Panc1 (cell line): ENCODE measurements around the gene PCDHGA2. TPM values are rescaled to one million over a fixed set of nuclear protein-coding genes. Genes with fewer than 3 reads are reported as not detected.

Source experiments
- ATAC-seq: fragments of 200-7000 bp; cut with Tn5 transposase; 2 replicates; pipeline ENCODE4 v1.9.1; 2020; ENCODE audit warnings: mild to moderate bottlenecking, moderate library complexity
- BruUV-seq: library from RNA; stranded (reverse); fragments of 400-500 nt; replicated peaks from 2 replicates; lab custom pipeline; 2021; lab: Mats Ljungman, UMichigan
- CTCF ChIA-PET: fragments of 300-600 bp; sonication (Branson Sonifier 250); formaldehyde crosslinking; loops from one replicate; lab custom pipeline; 2022; ENCODE audit warnings: antibody characterized with exemption; lab: Charles Lee
- POLR2A ChIA-PET: fragments of 300-600 bp; sonication (Branson Sonifier 250); formaldehyde crosslinking; loops from one replicate; lab custom pipeline; 2022; ENCODE audit warnings: antibody characterized with exemption; lab: Charles Lee
- DNase-seq: peaks from one replicate; pipeline ENCODE4 v3.0.0-alpha.2; 2010; ENCODE audit warnings: low read depth, low spot score
- H3K27ac ChIP-seq: 2 replicates; pipeline ENCODE4 v1.5.1; 2011; ENCODE audit warnings: mild to moderate bottlenecking, low read length, inconsistent platforms
- H3K27me3 ChIP-seq: fragments of 200-500 bp; sonication (Bioruptor generic); 2 replicates; pipeline ENCODE4 v1.6.0; 2014; ENCODE audit warnings: low read length, inconsistent platforms; ENCODE audit not compliant: control insufficient read depth, insufficient read depth
- H3K36me3 ChIP-seq: fragments of 200-500 bp; sonication (Bioruptor generic); 2 replicates; pipeline ENCODE4 v1.5.1; 2014; ENCODE audit warnings: inconsistent platforms, mild to moderate bottlenecking, low read length, moderate library complexity; ENCODE audit not compliant: control insufficient read depth, insufficient read depth
- H3K4me1 ChIP-seq: 2 replicates; pipeline ENCODE4 v1.5.1; 2011; ENCODE audit warnings: inconsistent platforms, mild to moderate bottlenecking, low read length, moderate library complexity; ENCODE audit not compliant: control insufficient read depth, insufficient read depth
- H3K4me3 ChIP-seq, 2 experiments: 2 replicates each; pipeline ENCODE4 v1.5.1; 2011 to 2012; ENCODE audit warnings: low read depth in 2 of 2, low read length in 2 of 2, mild to moderate bottlenecking in 2 of 2, inconsistent platforms in 1 of 2, moderate library complexity in 1 of 2
- H3K9me3 ChIP-seq: fragments of 200-500 bp; sonication (Bioruptor generic); 2 replicates; pipeline ENCODE4 v1.5.1; 2014; ENCODE audit warnings: low read depth, mild to moderate bottlenecking, inconsistent platforms, low read length, moderate library complexity; ENCODE audit not compliant: control insufficient read depth, insufficient read depth
- POLR2AphosphoS5 ChIP-seq: IDR thresholded peaks from 2 replicates; pipeline ENCODE4 v1.6.1; 2012; ENCODE audit warnings: mild to moderate bottlenecking, low read depth, low read length, moderate library complexity
- SIN3A ChIP-seq: IDR thresholded peaks from 2 replicates; pipeline ENCODE4 v1.6.1; 2012; ENCODE audit warnings: low read depth, mild to moderate bottlenecking, low read length, moderate library complexity, borderline replicate concordance; ENCODE audit not compliant: insufficient read depth
- TCF7L2 ChIP-seq: IDR thresholded peaks from 2 replicates; pipeline ENCODE4 v1.6.1; 2011; ENCODE audit warnings: mild to moderate bottlenecking, low read depth, low read length, inconsistent platforms
- in situ Hi-C: cut with HindIII; loops from 2 replicates; pipeline ENCODE4 v1.10.0; 2016; ENCODE audit warnings: low sequenced_read_pairs, low pct_unique_long_range_greater_than_20kb
- intact Hi-C: fragments of 100-400 bp; cut with micrococcal nuclease; formaldehyde crosslinking; loops from one replicate; pipeline ENCODE4 v1.10.0; 2022; ENCODE audit not compliant: unreplicated experiment
- total RNA-seq: library from RNA; stranded (reverse); gene quantifications from one replicate; pipeline ENCODE4 v1.2.1, GENCODE V29; 2021; ENCODE audit not compliant: unreplicated experiment
- TF ChIP-seq, protein P1 (sequence below): fragments of 450-650 bp; IDR thresholded peaks from 2 replicates; pipeline ENCODE4 v1.5.1; 2017; ENCODE audit warnings: mild to moderate bottlenecking
- TF ChIP-seq, protein P2 (sequence below), 2 experiments: IDR thresholded peaks; 2 replicates each; pipeline ENCODE4 v1.6.1; 2011 to 2012; ENCODE audit warnings: low read depth in 2 of 2, control low read depth in 1 of 2, low read length in 1 of 2, mild to moderate bottlenecking in 1 of 2, moderate library complexity in 1 of 2; ENCODE audit not compliant: insufficient read depth in 1 of 2

The PCDHGA2 gene
- total RNA-seq, 1 experiment from 2014 or later, result 0.05 TPM

GRCh38 chr5:141328231-141328630 is 10.3 kb upstream of the PCDHGA2 start:
- intact Hi-C loops, result no loop called here
- no peak for DNase-seq
- H3K4me3 ChIP-seq, result no peak overlapping the region
- TF ChIP-seq, protein P1, sequence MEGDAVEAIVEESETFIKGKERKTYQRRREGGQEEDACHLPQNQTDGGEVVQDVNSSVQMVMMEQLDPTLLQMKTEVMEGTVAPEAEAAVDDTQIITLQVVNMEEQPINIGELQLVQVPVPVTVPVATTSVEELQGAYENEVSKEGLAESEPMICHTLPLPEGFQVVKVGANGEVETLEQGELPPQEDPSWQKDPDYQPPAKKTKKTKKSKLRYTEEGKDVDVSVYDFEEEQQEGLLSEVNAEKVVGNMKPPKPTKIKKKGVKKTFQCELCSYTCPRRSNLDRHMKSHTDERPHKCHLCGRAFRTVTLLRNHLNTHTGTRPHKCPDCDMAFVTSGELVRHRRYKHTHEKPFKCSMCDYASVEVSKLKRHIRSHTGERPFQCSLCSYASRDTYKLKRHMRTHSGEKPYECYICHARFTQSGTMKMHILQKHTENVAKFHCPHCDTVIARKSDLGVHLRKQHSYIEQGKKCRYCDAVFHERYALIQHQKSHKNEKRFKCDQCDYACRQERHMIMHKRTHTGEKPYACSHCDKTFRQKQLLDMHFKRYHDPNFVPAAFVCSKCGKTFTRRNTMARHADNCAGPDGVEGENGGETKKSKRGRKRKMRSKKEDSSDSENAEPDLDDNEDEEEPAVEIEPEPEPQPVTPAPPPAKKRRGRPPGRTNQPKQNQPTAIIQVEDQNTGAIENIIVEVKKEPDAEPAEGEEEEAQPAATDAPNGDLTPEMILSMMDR, result no peak
- TF ChIP-seq TCF7L2, result no peak
- no peak for TF ChIP-seq POLR2AphosphoS5
- TF ChIP-seq, protein P2, sequence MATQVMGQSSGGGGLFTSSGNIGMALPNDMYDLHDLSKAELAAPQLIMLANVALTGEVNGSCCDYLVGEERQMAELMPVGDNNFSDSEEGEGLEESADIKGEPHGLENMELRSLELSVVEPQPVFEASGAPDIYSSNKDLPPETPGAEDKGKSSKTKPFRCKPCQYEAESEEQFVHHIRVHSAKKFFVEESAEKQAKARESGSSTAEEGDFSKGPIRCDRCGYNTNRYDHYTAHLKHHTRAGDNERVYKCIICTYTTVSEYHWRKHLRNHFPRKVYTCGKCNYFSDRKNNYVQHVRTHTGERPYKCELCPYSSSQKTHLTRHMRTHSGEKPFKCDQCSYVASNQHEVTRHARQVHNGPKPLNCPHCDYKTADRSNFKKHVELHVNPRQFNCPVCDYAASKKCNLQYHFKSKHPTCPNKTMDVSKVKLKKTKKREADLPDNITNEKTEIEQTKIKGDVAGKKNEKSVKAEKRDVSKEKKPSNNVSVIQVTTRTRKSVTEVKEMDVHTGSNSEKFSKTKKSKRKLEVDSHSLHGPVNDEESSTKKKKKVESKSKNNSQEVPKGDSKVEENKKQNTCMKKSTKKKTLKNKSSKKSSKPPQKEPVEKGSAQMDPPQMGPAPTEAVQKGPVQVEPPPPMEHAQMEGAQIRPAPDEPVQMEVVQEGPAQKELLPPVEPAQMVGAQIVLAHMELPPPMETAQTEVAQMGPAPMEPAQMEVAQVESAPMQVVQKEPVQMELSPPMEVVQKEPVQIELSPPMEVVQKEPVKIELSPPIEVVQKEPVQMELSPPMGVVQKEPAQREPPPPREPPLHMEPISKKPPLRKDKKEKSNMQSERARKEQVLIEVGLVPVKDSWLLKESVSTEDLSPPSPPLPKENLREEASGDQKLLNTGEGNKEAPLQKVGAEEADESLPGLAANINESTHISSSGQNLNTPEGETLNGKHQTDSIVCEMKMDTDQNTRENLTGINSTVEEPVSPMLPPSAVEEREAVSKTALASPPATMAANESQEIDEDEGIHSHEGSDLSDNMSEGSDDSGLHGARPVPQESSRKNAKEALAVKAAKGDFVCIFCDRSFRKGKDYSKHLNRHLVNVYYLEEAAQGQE (IDR thresholded peaks at IDR 0.05; ENCODE audit: insufficient read depth in 1 of 2, low read depth in 2 of 2, low read length in 1 of 2), result no peak
- TF ChIP-seq SIN3A, result no peak
- H3K36me3 ChIP-seq, result no peaks in the 10 kb centered on the region
- BruUV-seq, result no TSS peak
- ATAC-seq, result no peak
- H3K27me3 ChIP-seq, result no peaks in the 10 kb centered on the region
- in situ Hi-C loops, result loop anchor here (25.0 kb wide), 1 partner anchor 141 kb away; the partner anchor contains the start of genes PCDHB10, PCDHB11, PCDHB16 and PCDHB8
- CTCF ChIA-PET, result no interaction called here
- peaks cover 4% of the 10 kb centered on the region; the same call in 1 of the 2 replicates for H3K9me3 ChIP-seq
- no peaks in the 10 kb centered on the region for H3K4me1 ChIP-seq
- POLR2A ChIA-PET, result no interaction called here
- no peak overlapping the region for H3K27ac ChIP-seq

DNA sequence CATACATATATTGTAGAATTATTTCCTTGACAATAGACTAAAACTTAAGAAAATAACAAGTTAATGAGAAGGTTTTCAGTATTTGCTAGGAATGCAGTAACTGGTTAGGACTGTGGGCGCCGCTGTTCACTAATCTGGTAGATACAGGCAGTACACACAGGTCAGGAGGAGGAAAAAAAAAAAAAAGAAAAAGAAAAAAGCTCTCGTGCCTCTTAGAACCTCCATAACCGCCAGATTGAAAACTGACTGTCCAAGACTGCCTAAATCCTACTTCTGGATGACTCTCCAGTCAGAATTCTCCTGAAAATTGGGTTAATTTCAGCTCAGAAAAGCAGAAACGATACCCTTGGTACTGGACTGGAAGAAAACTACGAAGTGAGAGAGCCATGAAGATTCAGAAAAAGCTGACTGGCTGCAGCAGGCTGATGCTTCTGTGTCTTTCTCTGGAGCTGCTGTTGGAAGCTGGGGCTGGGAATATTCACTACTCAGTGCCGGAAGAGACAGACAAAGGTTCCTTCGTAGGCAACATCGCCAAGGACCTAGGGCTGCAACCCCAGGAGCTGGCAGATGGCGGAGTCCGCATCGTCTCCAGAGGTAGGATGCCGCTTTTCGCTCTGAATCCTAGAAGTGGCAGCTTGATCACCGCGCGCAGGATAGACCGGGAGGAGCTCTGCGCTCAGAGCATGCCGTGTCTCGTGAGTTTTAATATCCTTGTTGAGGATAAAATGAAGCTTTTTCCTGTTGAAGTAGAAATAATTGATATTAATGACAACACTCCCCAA is 8.1 kb upstream of the PCDHGA2 start, which contains the start of gene PCDHGA1:
Gene PCDHGA1, plus strand, starts transcription at position 216 of the 782 bp plus-strand sequence.
- intact Hi-C loops, result no loop called here

More for the DNA sequence above, 8.1 kb upstream of the PCDHGA2 start, which contains the start of gene PCDHGA1:
- no TSS peak for BruUV-seq
- CTCF ChIA-PET, result interaction anchor here (0.6 to 2.0 kb wide), 10 partner anchors 9 to 406 kb away, joined by 3 to 13 read pairs (median 6); partner anchors contain the start of genes PCDHB14, PCDHGA10, PCDHGA2 and PCDHGB7
- no peak for TF ChIP-seq POLR2AphosphoS5
- TF ChIP-seq, protein P2 (IDR thresholded peaks at IDR 0.05; ENCODE audit: insufficient read depth in 1 of 2, low read depth in 2 of 2, low read length in 1 of 2), result no peak
- TF ChIP-seq TCF7L2, result no peak
- TF ChIP-seq, protein P1, result peak; percentile 77
- in situ Hi-C loops, result loop anchor here (25.0 kb wide), 1 partner anchor 143 kb away; the partner anchor contains the start of genes PCDHB10, PCDHB11, PCDHB16 and PCDHB8
- no peaks in the 10 kb centered on the region for H3K27me3 ChIP-seq
- no peaks in the 10 kb centered on the region for H3K36me3 ChIP-seq
- no peak for DNase-seq
- peak within 1 kb of the TSS; percentile 39 to 70 for H3K4me3 ChIP-seq
- POLR2A ChIA-PET, result interaction anchor here (0.7 to 1.2 kb wide), 2 partner anchors 10 to 13 kb away, joined by 4 to 9 read pairs; partner anchors contain the start of genes PCDHGA3 and TAF7
- peaks cover 6% of the 10 kb centered on the region; the same call in 1 of the 2 replicates for H3K9me3 ChIP-seq
- H3K27ac ChIP-seq, result peak within 1 kb of the TSS; percentile 78
- no peaks in the 10 kb centered on the region for H3K4me1 ChIP-seq
- ATAC-seq, result peak; percentile 39; the same call in 1 of the 2 replicates
